ENCODE results near the gene TSR2. TPM values are rescaled to one million over a fixed set of nuclear protein-coding genes. Genes with fewer than 3 reads are reported as not detected.
A peak's percentile ranks its signal among the peaks of the same experiment; 100 is the strongest.

Gene TSR2, protein sequence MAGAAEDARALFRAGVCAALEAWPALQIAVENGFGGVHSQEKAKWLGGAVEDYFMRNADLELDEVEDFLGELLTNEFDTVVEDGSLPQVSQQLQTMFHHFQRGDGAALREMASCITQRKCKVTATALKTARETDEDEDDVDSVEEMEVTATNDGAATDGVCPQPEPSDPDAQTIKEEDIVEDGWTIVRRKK
- 10 to 100 TPM; 30.4 to 39.5 (median 34.7) TPM for total RNA-seq

DNA sequence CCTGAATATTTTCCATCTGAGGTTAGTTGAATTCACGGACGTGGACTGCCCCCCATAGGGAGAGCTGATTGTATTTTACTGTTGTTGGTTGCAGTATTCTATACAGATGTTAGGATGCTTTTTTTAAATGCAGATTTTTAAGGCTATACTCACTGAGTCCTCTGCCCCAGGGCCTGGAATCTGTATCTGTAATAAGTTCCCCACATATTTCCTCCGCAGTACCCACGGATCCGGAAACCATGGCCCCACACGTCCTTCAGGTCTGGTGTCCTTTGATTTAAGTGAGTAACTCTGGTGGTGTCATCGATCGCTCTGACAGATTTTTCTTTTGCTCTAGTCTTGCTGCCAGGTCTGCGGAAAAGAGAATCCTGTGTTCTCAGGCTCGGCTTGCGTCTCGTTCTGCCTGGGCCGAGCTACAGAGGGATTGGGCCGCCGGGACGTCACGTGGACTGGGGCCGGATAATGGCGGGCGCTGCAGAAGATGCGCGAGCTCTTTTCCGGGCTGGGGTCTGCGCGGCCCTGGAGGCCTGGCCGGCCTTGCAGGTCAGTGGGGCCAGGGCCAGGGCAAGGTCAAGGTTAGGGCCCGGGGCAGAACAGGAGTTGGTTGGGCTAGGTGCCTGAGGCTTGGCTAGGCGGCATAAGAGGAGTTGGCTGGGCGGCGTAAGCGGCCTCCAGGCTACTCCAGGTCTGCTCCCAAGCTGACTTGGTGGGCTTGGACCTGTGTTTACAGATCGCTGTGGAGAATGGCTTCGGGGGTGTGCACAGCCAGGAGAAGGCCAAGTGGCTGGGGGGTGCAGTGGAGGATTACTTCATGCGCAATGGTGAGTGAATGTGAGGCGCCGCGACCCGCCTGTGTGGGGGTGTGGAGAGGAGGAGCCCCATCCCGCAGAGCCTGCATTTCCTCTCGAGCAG, at the start of gene TSR2:
Gene TSR2, plus strand, starts transcription at position 445 of the 912 bp plus-strand sequence. Its CDS starts 18 bp downstream, at position 463.
- Histone ChIP-seq H3K9me3 (no peaks in the 10 kb centered on the region), H3K4me3 (peak within 1 kb of the TSS; percentile 83 to 88), H3K27me3 (no peaks in the 10 kb centered on the region), H3K4me1 (peaks cover 4 to 18% (median 13%) of the 10 kb centered on the region in 3 donors), H3K36me3 (peaks cover 0 to 22% of the 10 kb centered on the region in 2 donors), H3K27ac (peak within 1 kb of the TSS; percentile 31 to 78 (median 70))
- peak; percentile 96 for ATAC-seq
- 1 to 27% methylated on average over 11 to 12 of the region's 40 CpGs for WGBS, 2 donors (ENCODE audit: low coverage in 1 of 2)
- TF ChIP-seq EP300 (IDR thresholded peaks at IDR 0.05), result no peak
- TF ChIP-seq POLR2A (IDR thresholded peaks at IDR 0.05), result peak in 1 of 2 donors; percentile 44
- TF ChIP-seq, protein P1, sequence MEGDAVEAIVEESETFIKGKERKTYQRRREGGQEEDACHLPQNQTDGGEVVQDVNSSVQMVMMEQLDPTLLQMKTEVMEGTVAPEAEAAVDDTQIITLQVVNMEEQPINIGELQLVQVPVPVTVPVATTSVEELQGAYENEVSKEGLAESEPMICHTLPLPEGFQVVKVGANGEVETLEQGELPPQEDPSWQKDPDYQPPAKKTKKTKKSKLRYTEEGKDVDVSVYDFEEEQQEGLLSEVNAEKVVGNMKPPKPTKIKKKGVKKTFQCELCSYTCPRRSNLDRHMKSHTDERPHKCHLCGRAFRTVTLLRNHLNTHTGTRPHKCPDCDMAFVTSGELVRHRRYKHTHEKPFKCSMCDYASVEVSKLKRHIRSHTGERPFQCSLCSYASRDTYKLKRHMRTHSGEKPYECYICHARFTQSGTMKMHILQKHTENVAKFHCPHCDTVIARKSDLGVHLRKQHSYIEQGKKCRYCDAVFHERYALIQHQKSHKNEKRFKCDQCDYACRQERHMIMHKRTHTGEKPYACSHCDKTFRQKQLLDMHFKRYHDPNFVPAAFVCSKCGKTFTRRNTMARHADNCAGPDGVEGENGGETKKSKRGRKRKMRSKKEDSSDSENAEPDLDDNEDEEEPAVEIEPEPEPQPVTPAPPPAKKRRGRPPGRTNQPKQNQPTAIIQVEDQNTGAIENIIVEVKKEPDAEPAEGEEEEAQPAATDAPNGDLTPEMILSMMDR (IDR thresholded peaks at IDR 0.05), result no peak
- TF ChIP-seq POLR2AphosphoS5 (IDR thresholded peaks at IDR 0.05), result peak; percentile 23

DNA sequence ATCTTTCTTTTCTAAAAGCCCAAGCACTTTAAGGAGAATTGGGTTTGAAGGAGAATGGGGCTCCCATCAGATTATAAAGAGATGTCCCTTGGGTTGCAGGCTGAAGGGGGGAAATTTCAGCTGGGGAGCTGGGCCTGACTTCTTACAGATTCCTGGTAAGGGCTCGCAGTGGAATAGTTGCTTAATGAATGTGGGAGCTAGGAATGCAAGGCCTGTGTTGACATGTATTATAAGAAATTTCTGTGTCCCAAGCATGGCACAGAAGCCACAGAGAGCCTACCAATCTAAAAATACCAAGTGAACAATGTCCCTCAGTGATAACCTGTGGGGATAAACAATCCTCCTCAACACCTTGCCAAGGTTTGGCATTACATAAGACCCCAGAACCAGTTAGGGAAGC, 43.1 kb upstream of the TSR2 start:
- Histone ChIP-seq H3K9me3 (no peaks in the 10 kb centered on the region), H3K4me3 (no peak overlapping the region), H3K4me1 (no peaks in the 10 kb centered on the region), H3K27ac (no peak overlapping the region), H3K36me3 (no peaks in the 10 kb centered on the region), H3K27me3 (no peaks in the 10 kb centered on the region)
- ATAC-seq, result no peak
- WGBS, 2 donors (ENCODE audit: low coverage in 1 of 2), result 100% methylated on average over 1 of the region's 1 CpG
- TF ChIP-seq EP300 (IDR thresholded peaks at IDR 0.05) (no peak), POLR2AphosphoS5 (IDR thresholded peaks at IDR 0.05) (no peak), POLR2A (IDR thresholded peaks at IDR 0.05) (no peak)

DNA sequence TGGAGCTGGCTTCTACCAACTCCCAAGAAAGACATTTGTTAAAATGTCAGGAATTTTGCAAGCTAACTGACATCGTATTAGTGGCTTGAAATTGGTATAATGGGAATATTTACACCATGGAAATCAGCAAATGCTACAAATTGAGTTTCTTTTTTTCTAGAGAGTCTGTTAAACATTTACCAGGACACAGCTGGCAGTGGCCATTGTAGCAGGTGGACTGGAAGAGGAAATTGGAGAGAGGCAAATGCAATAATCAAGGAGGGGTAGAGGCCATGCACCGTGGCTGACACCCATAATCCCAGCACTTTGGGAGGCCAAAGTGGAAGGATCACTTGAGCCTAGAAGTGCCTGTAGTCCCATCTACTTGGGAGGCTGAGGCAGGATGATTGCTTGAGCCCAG, 32.9 kb upstream of the TSR2 start:
- no peak for ATAC-seq
- no peak overlapping the region for H3K4me3 ChIP-seq
- TF ChIP-seq POLR2A (IDR thresholded peaks at IDR 0.05) (no peak), POLR2AphosphoS5 (IDR thresholded peaks at IDR 0.05) (no peak), EP300 (IDR thresholded peaks at IDR 0.05) (no peak)
- TF ChIP-seq, protein P1 (IDR thresholded peaks at IDR 0.05), result no peak
- no peaks in the 10 kb centered on the region for H3K36me3 ChIP-seq
- H3K27ac ChIP-seq, result no peak overlapping the region
- no peaks in the 10 kb centered on the region for H3K27me3 ChIP-seq
- H3K9me3 ChIP-seq, result no peaks in the 10 kb centered on the region
- H3K4me1 ChIP-seq, result no peaks in the 10 kb centered on the region
- WGBS, 2 donors (ENCODE audit: low coverage in 1 of 2), result 15 to 61% methylated on average over 2 of the region's 2 CpGs

DNA sequence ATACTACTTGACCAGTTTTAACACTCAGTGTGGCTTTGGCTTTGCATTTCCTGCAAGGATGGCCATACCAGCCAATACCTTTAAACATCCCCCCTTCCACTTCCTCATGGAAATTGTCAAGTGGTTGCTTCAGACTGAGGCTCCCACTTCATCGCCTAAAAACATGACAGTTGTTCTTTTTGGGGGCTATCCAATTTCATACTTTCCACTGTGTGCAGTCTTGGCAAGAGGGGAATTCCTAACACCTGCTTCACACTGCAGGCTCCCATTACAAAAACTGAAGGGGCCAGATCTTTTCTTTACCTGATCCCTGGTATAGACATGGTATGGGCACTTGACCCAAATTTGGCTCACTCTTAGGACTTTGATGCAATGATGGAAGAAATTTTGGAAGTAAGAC, 28.5 kb upstream of the TSR2 start:
- 40 to 67% methylated on average over 1 of the region's 1 CpG for WGBS, 2 donors (ENCODE audit: low coverage in 1 of 2)
- Histone ChIP-seq H3K36me3 (no peaks in the 10 kb centered on the region), H3K9me3 (no peaks in the 10 kb centered on the region), H3K27me3 (peaks cover 10% of the 10 kb centered on the region), H3K4me1 (no peaks in the 10 kb centered on the region), H3K27ac (no peak overlapping the region), H3K4me3 (no peak overlapping the region)
- ATAC-seq, result no peak
- TF ChIP-seq POLR2AphosphoS5 (IDR thresholded peaks at IDR 0.05) (no peak), EP300 (IDR thresholded peaks at IDR 0.05) (no peak), POLR2A (IDR thresholded peaks at IDR 0.05) (no peak)
- TF ChIP-seq, protein P1 (IDR thresholded peaks at IDR 0.05), result no peak

DNA sequence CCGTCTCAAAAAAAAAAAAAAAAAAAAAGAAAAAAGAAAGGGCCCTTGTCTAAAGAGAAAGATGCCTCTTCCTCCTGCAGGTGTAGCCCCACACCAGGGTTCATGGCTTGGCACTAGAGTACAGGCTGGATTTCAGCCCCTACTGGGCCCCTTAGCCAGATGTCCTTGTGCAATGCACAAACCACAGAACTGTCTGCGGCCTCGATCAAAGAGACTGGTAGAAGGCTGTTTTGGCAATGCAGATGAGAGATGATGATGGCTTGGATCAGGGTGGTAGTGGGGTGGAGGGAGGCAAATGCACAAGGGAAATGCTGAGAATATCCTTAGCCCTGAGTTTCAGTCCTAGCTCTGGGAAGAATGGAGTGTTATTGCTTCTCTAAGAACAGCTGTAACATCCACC, 26.5 kb upstream of the TSR2 start:
- Histone ChIP-seq H3K27me3 (peaks cover 10% of the 10 kb centered on the region), H3K27ac (no peak overlapping the region), H3K36me3 (no peaks in the 10 kb centered on the region), H3K9me3 (no peaks in the 10 kb centered on the region), H3K4me1 (no peaks in the 10 kb centered on the region), H3K4me3 (no peak overlapping the region)
- ATAC-seq, result no peak
- no peak for TF ChIP-seq POLR2AphosphoS5 (IDR thresholded peaks at IDR 0.05)
- no peak for TF ChIP-seq POLR2A (IDR thresholded peaks at IDR 0.05)
- no peak for TF ChIP-seq EP300 (IDR thresholded peaks at IDR 0.05)
- TF ChIP-seq, protein P1 (IDR thresholded peaks at IDR 0.05), result no peak
- WGBS, 2 donors (ENCODE audit: low coverage in 1 of 2), result 75% methylated on average over 2 of the region's 3 CpGs; no CpG with 5 or more reads in 1 of the 2 donors

All from gastroesophageal sphincter (tissue), 4 donors.